GM21515 (cell line): ENCODE measurements around the gene ZMAT5.

Source experiments
- ATAC-seq: cut with Tn5 transposase; IDR thresholded peaks from one replicate; pipeline ENCODE4 v1.9.1; 2021; ENCODE audit not compliant: unreplicated experiment

The ZMAT5 gene

DNA sequence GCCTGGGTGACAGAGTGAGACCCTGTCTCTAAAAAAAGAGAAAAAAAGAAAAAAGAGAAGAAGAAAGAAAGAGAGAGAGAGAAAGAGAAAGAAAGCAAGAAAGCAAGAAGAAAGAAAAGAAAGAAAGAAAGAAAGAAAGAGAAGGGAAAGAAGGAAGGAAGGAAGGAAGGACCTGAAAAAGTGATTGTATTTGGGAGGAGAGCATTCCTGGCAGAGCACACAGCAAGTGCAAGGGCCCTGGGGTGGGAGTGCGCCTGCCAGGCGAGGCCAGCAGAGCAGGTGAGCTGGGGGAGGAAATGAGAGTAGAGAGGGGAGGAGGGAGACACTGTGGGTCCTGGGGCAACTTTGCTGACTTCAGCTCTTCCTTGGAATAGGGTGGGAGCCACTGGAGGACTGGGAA is 54.7 kb downstream of the ZMAT5 start:
- ATAC-seq: no peak

DNA sequence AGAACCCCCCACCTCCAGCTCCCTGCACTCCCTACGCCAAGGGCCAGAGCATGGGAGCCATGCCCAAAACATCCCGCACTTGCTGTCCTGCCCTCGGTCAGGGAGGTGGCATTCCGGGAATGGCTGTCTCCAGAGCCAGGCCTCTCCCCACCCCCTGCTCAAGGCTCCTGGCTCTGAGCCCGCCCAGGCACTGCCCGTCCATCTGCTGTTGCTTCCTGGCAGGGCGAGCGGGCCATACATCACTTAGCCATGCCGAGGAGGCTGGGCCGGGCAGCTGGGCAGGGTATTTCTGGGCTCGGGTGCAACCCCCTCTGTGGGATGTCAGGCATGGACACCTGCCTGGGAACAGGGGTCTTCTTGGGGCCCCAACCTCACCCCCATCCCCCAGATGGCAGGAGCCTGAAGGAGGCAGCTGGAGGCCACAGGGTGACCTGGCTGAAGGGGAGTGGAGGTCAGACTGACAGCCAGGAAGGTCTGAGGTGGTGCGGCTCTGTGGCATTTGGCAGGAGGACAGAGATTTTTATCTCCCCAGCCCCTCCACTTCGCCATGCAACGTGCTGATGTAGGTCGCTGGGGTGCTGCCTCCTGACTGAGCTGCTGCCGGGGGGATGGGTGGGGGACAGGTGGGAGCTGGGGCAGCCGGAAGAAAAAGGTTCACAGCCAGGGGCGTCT is 55.7 kb downstream of the ZMAT5 start:
- no peak for ATAC-seq

DNA sequence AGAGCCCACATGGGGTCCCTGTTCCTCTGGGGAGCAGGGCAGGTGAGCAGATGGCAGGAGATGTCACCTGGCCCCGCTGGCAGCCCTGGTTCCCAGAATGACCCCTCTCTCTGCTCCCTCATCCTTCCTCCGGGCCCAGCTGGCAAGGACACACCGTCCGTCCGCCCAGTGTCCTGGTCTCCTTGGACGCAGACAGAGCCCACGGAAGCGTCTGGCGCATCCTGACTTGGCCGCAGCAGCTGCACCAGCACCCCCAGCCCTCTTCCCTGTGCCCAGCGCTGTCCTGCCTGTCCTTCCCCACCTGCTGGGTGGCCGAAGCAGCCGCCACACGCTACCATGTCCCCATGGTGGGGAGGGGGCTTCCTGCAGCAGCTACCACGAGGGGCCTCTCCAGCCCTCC is 56.6 kb downstream of the ZMAT5 start:
- ATAC-seq: no peak

DNA sequence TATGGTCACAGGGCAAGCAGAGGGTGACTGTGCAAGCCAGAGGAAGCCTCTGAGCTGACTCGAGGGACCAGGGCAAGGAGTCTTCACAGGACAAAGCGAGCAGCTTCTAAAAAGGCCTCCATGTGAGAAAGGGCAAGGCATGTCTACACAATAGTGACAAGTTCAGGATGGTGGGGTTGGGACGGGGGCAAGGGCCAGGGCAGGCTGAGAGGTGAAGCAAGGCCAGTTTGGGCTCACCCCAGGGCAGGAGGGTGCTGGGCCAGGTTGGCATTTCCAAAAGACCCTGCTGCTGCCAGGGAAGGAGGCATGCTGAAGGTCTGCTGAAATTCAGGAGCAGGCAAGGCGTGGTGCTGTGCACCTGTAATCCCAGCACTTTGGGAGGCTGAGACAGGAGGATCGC is 59.3 kb downstream of the ZMAT5 start:
- no peak for ATAC-seq

DNA sequence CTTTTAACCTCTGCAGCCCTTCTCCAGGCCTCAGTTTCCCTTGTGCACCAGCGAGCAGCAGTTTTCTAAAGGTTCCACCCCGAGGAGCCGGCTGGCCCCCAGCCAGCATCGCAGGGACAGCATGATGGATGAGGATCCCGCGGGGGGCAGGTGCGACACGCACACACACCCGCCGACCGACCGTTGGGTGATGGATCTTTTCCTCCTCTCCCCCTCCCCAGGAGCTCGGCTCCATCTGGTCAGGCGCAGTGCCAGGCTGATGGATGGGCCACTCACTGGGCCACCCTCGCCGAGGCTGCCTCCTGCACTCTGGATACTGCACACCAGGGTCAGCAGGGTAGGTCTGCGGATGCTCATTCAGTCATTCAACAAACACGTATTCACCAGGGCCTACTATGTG is 59.8 kb downstream of the ZMAT5 start:
- ATAC-seq: no peak

DNA sequence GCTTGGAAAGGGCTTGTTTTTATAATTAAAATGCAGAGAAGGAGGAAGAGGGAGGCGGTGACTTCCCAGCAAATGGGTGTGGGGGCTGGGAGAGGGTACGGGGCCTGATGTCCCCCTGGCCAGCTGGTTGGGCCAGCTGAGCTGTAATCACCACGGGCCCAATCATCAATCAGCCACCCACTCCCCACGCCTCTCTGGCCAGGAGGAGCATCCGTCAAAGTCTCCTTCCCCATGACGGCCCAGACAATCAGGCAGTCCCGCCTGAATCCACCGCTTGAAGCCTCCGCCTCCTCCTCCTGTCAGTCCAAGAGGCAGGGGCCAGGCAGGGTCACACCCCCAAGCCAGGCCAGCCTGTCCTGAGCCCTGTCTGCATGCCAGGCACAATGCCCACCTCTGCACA is 60.3 kb downstream of the ZMAT5 start:
- ATAC-seq: no peak

DNA sequence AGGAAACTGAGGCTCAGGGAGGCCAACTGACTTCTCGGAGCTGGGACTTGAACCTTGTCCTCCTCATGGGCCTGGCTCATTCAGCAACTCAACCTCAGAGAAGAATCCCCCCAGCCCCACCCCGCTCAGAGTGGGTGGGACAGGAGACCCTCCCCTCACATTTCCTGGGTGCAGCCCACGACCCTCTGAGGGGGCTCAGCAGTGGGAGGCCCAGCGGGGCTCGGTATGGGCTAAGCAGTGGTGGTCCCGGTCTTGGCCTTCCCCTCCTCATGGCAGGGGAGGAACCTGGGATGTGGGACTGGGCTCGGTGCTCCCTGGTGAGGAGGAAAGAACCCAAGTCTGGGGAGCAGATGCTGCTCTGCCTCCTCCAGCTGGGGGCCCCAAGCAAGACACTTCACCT is 61.2 kb downstream of the ZMAT5 start:
- ATAC-seq: no peak

DNA sequence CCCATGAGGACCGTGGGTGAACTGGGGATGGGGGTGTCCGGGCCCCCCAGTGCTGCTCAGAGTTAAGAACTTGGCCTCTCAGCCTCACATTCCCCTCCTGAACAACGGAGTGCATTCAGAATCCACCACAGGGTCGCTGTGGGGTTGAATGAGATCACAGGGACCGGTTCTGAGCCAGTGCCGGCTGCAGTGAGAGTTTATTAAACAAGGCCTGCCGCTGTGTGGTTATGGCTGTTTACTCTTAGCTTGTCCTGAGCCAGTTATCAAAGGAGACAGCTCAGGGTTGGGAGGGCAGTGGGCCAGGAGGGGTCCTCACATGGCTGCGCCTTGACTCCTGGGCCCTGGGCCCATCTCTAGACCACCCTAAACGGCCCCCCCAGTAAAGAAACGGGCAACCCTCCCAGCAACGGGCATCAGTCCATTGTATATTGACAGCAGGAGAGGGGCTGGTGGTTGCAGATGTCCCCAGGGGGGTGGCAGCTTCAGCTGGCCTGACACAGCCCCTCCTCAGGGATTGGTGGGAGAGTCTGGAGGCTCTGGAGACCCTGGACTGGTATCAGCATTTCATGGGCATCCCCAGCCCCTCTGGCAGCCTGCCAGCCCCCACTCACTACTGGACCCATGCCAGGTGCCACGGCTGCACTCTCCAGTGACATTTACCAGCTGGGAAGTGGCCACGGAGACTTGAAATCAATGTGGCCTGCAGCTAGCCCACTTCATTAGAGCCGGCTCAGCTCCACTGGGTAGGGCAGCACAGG is 62.1 kb downstream of the ZMAT5 start:
- no peak for ATAC-seq

DNA sequence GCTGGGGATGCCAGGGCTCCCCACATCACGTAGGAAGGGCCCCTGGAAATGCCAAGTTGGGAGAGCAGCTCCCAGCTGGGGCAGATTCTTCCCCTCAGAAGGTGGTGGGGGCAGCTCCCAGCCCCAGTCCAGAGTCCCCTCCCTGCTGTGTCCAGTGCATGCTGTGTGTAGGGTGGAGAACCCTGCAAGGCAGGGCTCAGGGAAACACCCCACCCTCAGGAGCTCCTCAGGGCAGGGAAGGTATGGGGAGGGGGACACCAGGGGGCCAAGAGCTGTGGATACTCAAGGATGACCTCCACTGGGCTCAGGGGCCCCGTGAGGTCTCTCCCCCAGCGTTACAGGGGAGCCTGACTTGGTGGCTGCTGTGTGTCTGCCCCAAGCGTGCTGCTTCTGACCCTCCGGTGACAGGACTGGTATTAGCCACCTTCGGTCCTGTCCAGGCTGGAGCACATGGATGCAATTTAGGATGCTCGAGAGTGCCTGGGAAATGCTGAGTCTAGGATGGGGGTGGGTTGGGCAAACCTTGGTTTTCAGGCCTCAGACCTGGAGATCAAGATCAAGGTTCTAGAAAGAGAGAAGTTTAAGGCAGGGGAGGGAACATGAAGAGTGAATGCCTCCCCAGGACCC is 63.1 kb downstream of the ZMAT5 start:
- ATAC-seq: no peak

DNA sequence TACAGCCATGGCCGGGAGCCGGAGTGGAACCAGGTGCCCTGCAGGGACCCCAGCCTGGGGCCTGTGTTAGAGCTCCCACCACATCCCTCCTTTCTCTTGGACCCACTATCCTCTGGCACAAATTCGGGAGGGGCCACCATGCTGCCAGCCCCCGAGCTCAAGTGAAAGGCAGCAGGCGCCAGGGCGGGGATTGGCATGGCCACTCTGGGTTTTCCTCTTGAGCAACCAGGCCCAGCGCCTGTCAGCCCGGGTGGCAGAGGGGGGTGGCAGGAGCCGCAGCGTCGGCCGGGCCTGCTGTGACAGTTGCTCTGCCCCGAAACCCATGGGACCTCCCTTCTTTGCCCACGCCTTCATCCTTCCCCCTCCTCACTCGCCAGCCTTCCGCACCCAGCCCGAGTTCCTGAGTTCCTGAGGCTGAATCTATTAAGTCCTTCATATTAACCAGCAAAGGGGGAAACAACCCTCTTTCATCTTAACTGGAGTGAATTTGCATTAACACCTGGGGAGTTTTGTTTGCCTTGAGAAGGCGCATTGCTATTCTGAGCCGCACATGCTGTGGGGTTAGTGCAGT is 63.8 kb downstream of the ZMAT5 start:
- ATAC-seq: no peak

DNA sequence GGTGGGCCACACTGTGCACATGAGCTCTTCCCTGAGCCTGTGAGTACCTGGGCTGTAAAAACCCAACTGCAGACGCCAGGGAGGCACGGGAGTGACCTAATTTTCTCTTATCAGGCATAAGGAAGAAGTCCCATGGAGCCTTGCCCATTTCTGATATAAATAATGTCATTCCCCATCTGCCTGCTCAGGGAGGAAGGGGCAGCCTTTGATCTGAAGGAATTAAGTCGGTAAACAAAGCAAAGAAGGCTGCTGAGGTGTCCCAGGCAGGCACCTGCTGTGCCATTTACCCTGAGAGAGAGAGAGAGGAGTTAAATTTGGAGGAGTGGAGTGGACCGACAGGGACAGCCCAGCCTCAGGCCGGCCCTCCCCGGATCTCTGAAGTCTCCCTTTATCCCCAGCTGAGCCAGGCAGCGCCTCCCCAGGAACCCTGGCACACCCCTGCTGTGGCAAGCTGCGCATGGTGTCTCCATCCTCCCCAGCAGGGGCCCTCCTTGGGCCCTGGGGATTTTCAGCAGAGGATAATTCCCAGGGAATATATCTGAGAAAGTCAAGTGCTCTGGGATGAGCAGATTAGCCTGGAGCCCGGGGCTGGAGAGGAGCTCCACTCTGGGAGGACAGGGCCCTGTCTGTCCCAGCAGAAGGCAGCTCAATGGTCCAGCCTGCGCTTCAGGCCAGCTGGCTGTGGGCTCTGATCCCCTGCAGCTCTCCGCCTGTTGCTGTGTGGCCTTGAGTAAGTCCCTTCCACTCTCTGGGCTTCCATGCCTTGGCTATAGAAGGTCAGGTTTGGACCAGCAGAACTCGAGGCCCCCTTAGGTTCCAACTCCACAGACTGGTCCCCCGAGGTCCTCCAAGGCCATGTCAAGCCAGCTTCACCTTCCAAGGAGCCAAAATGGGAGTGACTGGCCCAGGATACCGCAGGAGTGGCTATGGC is 64.5 kb downstream of the ZMAT5 start:
- no peak for ATAC-seq

DNA sequence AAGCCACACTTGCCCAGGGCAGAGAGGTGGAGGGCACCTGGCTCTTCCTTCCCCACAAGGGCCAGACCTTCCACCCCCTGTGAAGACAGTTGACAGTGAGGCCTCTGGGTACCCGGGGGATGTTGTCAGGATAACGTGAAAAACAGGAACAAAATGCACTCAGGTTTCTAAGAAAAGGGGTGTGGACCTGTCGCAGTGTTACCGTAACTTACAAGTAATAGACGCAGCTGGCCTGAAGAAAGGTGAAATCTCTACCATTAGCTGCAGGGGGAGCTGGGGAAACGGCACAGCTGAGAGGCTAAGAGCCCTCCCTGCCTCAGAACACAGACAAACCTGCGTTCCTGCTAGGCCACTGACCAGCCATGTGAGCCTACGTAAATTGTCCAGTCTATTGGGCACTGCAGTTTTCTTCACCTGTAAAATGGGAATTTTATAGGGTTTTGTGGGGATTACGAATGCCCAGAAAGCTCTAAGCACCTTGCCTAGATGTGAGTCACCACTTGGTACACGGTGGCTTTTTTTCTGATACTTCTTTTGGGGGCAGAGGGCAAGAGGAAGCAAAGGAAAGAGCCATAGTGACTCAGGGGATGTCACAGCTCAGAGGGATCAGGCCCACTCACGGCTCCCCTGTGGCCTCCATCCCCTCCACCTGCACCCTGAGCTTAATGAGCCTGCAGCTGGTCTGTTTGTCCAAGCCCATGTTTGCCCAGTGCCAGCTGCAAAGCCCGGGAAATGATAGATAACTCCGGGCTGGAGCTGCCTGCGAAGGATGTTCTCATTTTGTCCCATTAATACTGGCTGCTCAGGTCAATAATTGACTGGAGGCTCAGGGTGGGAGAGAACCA is 65.4 kb downstream of the ZMAT5 start:
- no peak for ATAC-seq

DNA sequence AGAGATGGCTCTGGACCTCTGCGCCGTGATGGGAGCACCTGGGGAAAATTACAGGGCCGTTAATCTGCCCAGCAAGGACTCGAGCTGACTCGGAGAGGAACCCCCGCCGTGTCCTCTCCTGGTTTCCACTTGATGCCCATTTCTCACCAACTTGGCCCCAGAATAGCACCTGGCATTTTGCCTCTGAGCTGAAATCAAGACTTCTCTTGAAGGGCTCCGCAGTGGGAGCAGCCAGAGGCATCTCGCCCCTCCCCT is 66.0 kb downstream of the ZMAT5 start:
- ATAC-seq: no peak

DNA sequence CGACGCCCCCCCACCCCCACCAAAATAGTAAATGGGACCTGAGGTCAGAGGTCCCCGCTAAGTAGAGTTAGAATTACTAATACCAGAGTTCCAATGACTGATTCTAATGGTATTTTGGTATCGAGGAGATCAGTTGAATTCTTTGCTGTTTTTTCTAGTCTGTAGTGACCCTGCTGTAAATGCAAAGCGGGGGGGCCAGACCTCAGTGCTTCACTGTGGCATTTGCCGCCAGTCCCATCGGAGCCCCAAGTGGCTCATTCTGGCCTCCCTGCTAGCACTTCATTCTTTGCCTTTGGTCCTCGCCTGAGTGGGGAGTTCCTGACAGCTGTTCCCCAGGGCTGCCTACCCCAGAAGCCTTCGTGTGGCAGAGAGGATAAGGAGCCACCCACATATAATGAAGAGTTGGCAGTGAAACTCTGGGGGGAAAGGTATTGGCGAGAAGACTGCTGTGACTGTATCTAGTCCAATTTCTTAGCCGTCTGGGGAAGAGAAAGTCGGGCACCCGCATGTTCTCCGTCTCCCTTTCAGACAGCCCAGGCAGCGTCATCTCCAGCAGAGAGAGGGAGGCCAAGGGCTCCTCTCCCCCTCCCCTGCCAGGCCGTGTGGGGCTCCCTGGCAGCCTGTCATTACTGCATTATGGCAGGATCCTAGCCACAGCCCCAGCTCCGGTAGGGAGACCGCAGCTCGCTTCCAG is 66.5 kb downstream of the ZMAT5 start:
- no peak for ATAC-seq

DNA sequence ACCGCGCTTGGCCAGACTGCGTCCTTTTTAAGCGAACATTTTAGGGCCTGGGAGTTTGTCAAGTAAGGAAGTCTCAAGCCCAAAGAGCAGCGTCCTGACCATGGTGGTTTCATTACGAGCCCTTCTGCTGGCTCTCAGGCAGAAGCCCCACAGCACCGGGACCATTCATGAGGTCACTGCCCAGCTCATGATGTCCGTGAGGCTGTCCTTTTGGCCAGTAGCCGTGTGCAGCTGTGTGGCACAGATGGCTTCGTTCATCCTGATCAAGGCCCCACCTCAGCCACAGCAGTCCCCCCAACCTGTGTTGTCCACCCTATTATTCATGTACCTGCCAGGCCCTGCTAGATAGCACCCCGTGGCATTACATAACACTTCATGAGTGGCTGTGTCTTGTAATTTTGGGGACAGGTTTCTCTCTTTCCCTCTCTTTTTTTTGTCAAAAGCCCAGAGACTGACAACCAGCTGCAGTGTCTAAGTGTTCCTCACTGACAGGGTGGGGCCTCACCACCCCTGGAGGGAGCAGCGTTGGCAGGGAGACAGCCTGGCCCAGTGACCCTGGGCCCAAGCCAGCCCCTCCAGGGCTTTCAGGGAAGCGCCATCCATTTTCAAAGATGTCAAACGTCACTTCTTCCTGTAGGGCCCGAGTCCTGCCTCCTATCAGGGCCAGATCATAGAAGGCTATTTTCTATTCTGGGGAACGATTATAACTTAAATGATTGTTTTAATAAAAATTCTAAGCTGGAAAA is 68.8 kb downstream of the ZMAT5 start:
- no peak for ATAC-seq

DNA sequence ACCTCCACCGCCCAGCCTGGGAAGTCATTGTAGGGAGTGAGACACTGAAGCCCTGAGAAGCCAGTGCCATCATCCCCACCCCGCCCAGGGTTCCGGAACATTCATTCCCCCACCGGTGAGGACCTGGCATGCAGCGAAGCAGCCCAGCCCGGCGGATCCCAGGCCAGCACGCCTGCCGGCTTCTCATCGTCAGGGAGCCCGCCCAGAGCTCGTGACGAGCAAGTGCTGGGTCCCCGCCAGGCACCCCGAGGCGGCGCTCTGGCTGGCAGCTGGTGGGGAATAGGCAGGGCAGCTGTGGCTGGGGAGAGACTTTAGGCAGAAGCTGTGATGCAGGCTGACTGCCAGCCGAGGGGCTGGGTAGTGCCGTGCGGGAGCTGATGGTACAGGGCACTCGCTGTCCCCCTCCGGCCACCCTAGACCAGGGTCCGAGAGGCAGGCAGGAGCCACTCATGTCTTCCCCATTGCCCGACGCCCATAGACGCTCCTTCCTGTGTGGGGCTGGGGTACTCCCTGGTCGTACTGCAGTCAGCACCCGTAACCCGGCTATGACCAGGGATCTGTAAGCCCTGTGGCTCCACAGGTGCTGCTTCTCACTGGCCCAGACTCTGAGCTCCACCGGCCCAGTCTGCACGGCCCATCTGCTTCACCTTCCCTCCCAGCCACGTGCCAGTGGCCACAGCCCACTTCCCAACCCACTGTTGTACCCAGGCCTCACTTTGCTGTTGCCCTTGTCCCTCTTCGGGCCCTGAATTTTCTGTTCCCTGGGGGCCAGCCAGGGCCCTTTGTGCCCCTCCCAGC is 71.5 kb downstream of the ZMAT5 start:
- no peak for ATAC-seq

DNA sequence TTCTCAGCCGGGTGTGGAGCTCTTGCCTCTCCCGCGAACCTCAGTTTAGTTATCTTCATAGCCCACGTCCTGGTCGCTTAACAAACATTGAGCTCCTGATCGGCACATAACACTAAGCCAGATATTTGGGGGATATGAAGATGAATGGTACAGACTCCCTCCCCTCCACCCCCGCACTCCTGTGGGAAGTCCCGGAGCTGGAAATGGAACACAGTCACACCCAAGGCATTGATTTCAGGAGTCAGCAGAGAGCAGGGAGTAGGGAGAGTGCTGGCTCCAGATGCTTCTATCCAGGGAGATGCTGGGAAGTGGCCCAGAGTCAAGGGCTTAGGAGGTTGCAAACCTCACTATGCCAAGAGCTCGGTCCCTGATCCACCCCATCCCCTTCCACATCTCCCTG is 73.1 kb downstream of the ZMAT5 start:
- no peak for ATAC-seq

DNA sequence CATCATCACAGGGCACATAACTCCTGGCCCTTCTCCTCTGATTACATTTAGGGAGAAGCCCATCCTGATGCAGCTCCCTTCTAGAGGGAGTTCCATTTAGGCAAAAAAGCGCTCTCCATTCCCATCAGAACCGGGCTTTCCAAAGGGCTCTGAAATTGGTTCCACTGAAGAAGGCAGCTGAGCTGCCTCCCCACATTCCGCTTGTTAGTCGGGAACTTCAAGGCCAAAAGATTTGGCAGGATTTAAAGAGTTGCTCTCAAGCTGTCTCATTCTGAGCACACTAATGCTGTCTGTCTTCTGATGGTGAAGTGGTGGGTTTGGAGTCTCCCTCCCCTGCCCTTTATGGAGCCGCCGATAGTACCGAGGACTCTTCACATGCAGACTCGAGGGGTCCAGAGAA is 73.6 kb downstream of the ZMAT5 start:
- ATAC-seq: no peak
